ENCODE measurements around the gene IL1RAPL2. TPM values are rescaled to one million over a fixed set of nuclear protein-coding genes. Genes with fewer than 3 reads are reported as not detected.

The IL1RAPL2 gene
- total and polyA plus RNA-seq, 2 donors (not counting 1 experiment from before 2014, with no cell fraction given) = not detected

GRCh38 chrX:105608745-105609144 is 1042.7 kb downstream of the IL1RAPL2 start:
- no peak overlapping the region for H3K4me3 Mint-ChIP-seq
- peaks cover 2% of the 10 kb centered on the region for H3K9me3 Mint-ChIP-seq (ENCODE audit: insufficient read depth)
- TF ChIP-seq EZH2 (IDR thresholded peaks at IDR 0.05; ENCODE audit: borderline replicate concordance, insufficient read depth, low read depth, low read length, poor library complexity, severe bottlenecking) = no peak
- TF ChIP-seq, protein P1, sequence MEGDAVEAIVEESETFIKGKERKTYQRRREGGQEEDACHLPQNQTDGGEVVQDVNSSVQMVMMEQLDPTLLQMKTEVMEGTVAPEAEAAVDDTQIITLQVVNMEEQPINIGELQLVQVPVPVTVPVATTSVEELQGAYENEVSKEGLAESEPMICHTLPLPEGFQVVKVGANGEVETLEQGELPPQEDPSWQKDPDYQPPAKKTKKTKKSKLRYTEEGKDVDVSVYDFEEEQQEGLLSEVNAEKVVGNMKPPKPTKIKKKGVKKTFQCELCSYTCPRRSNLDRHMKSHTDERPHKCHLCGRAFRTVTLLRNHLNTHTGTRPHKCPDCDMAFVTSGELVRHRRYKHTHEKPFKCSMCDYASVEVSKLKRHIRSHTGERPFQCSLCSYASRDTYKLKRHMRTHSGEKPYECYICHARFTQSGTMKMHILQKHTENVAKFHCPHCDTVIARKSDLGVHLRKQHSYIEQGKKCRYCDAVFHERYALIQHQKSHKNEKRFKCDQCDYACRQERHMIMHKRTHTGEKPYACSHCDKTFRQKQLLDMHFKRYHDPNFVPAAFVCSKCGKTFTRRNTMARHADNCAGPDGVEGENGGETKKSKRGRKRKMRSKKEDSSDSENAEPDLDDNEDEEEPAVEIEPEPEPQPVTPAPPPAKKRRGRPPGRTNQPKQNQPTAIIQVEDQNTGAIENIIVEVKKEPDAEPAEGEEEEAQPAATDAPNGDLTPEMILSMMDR (IDR thresholded peaks at IDR 0.05) = no peak
- no CpG with 5 or more reads among the region's 2 CpGs for WGBS (ENCODE audit: insufficient coverage)
- H3K27ac Mint-ChIP-seq = no peak overlapping the region
- H3K27me3 Mint-ChIP-seq = no peaks in the 10 kb centered on the region
- intact Hi-C loops (cut with micrococcal nuclease) = no loop called here
- no peak overlapping the region for H3K4me2 ChIP-seq (replicated peaks; ENCODE audit: low read depth, low read length, poor library complexity, severe bottlenecking)
- no peak overlapping the region for H2AFZ ChIP-seq (ENCODE audit: insufficient read depth, low read depth, low read length, poor library complexity, severe bottlenecking)
- H3K79me2 ChIP-seq (ENCODE audit: control insufficient read depth, insufficient read depth, low read length) = no peaks in the 10 kb centered on the region
- H3K36me3 ChIP-seq (replicated peaks in 1 of 2; ENCODE audit: control extremely low read depth in 1 of 2, control insufficient read depth in 1 of 2, extremely low read depth in 1 of 2, insufficient read depth in 2 of 2, low read length in 1 of 2) = no peaks in the 10 kb centered on the region
- no peaks in the 10 kb centered on the region for H3K4me1 Mint-ChIP-seq
- no peaks in the 10 kb centered on the region for H3K27me3 ChIP-seq (replicated peaks in 1 of 4; ENCODE audit: control extremely low read depth in 1 of 4, control insufficient read depth in 3 of 4, insufficient read depth in 4 of 4, low read length in 3 of 4)
- no peak for ATAC-seq (ENCODE audit: low read depth)
- no peaks in the 10 kb centered on the region for H3K4me1 ChIP-seq (ENCODE audit: control insufficient read depth in 2 of 2, insufficient read depth in 2 of 2, low read length in 2 of 2)
- no peak overlapping the region for H3K9ac ChIP-seq (ENCODE audit: low read length)
- no peaks in the 10 kb centered on the region for H3K9me3 ChIP-seq (ENCODE audit: control extremely low read depth in 1 of 3, control insufficient read depth in 2 of 3, insufficient read depth in 1 of 3, low read length in 2 of 3)
- H3K4me3 ChIP-seq (ENCODE audit: control extremely low read depth in 1 of 5, extremely low read depth in 1 of 5, insufficient read depth in 1 of 5, low read depth in 2 of 5, low read length in 4 of 5) = no peak overlapping the region
- ChIA-PET CTCF (no interaction called here), POLR2A (no interaction called here)
- DNase-seq = no peak
- no peaks in the 10 kb centered on the region for H4K20me1 ChIP-seq (ENCODE audit: control insufficient read depth, insufficient read depth, low read length, poor library complexity, severe bottlenecking)
- no peak overlapping the region for H3K27ac ChIP-seq (ENCODE audit: low read length in 2 of 2)

GRCh38 chrX:105609530-105609929 is 1043.5 kb downstream of the IL1RAPL2 start:
- H3K4me1 Mint-ChIP-seq = no peaks in the 10 kb centered on the region
- no peaks in the 10 kb centered on the region for H3K79me2 ChIP-seq (ENCODE audit: control insufficient read depth, insufficient read depth, low read length)
- no CpG with 5 or more reads among the region's 3 CpGs for WGBS (ENCODE audit: insufficient coverage)
- intact Hi-C loops (cut with micrococcal nuclease) = no loop called here
- H4K20me1 ChIP-seq (ENCODE audit: control insufficient read depth, insufficient read depth, low read length, poor library complexity, severe bottlenecking) = no peaks in the 10 kb centered on the region
- TF ChIP-seq EZH2 (IDR thresholded peaks at IDR 0.05; ENCODE audit: borderline replicate concordance, insufficient read depth, low read depth, low read length, poor library complexity, severe bottlenecking) = no peak
- TF ChIP-seq, protein P1 (IDR thresholded peaks at IDR 0.05) = no peak
- H3K36me3 ChIP-seq (replicated peaks in 1 of 2; ENCODE audit: control extremely low read depth in 1 of 2, control insufficient read depth in 1 of 2, extremely low read depth in 1 of 2, insufficient read depth in 2 of 2, low read length in 1 of 2) = no peaks in the 10 kb centered on the region
- H3K27me3 Mint-ChIP-seq = no peaks in the 10 kb centered on the region
- H3K9me3 Mint-ChIP-seq (ENCODE audit: insufficient read depth) = peaks cover 2% of the 10 kb centered on the region
- no peak overlapping the region for H3K4me3 ChIP-seq (ENCODE audit: control extremely low read depth in 1 of 5, extremely low read depth in 1 of 5, insufficient read depth in 1 of 5, low read depth in 2 of 5, low read length in 4 of 5)
- no peaks in the 10 kb centered on the region for H3K9me3 ChIP-seq (ENCODE audit: control extremely low read depth in 1 of 3, control insufficient read depth in 2 of 3, insufficient read depth in 1 of 3, low read length in 2 of 3)
- no peak overlapping the region for H3K27ac ChIP-seq (ENCODE audit: low read length in 2 of 2)
- no peak overlapping the region for H3K4me3 Mint-ChIP-seq
- no peak overlapping the region for H3K27ac Mint-ChIP-seq
- no peak overlapping the region for H3K9ac ChIP-seq (ENCODE audit: low read length)
- H2AFZ ChIP-seq (ENCODE audit: insufficient read depth, low read depth, low read length, poor library complexity, severe bottlenecking) = no peak overlapping the region
- H3K4me1 ChIP-seq (ENCODE audit: control insufficient read depth in 2 of 2, insufficient read depth in 2 of 2, low read length in 2 of 2) = no peaks in the 10 kb centered on the region
- ATAC-seq (ENCODE audit: low read depth) = no peak
- H3K4me2 ChIP-seq (replicated peaks; ENCODE audit: low read depth, low read length, poor library complexity, severe bottlenecking) = no peak overlapping the region
- ChIA-PET CTCF (no interaction called here), POLR2A (no interaction called here)
- DNase-seq = no peak
- no peaks in the 10 kb centered on the region for H3K27me3 ChIP-seq (replicated peaks in 1 of 4; ENCODE audit: control extremely low read depth in 1 of 4, control insufficient read depth in 3 of 4, insufficient read depth in 4 of 4, low read length in 3 of 4)

All from B cell (primary cell).